GM18520 (cell line): ENCODE data around the gene TNFRSF21.

Source experiments
- ATAC-seq: cut with Tn5 transposase; IDR thresholded peaks from one replicate; pipeline ENCODE4 v1.9.1; 2021; ENCODE audit not compliant: unreplicated experiment

The TNFRSF21 gene

GRCh38 chr6:47254051-47254450 lies 55.7 kb downstream of the TNFRSF21 start:
- ATAC-seq, result no peak

GRCh38 chr6:47253136-47253535 lies 56.6 kb downstream of the TNFRSF21 start:
- no peak for ATAC-seq

- no peak for ATAC-seq
Measured at GRCh38 chr6:47252633-47253032, 57.1 kb downstream of the TNFRSF21 start.

GRCh38 chr6:47251396-47251795 lies 58.3 kb downstream of the TNFRSF21 start:
- ATAC-seq, result no peak

GRCh38 chr6:47250302-47250701 lies 59.4 kb downstream of the TNFRSF21 start:
- ATAC-seq, result no peak

- ATAC-seq, result no peak
Measured at GRCh38 chr6:47248446-47248845, 61.3 kb downstream of the TNFRSF21 start.

- no peak for ATAC-seq
Measured at GRCh38 chr6:47247227-47247797, 62.4 kb downstream of the TNFRSF21 start.

- no peak for ATAC-seq
Measured at GRCh38 chr6:47246551-47246950, 63.2 kb downstream of the TNFRSF21 start.

- ATAC-seq, result no peak
Measured at GRCh38 chr6:47245745-47246371, 63.8 kb downstream of the TNFRSF21 start.

GRCh38 chr6:47242483-47243386 lies 67.0 kb downstream of the TNFRSF21 start:
- ATAC-seq, result peak; percentile 96

GRCh38 chr6:47241742-47242482 lies 67.8 kb downstream of the TNFRSF21 start:
- ATAC-seq, result no peak

- no peak for ATAC-seq
Measured at GRCh38 chr6:47240277-47240890, 69.3 kb downstream of the TNFRSF21 start.

GRCh38 chr6:47239546-47239945 lies 70.2 kb downstream of the TNFRSF21 start:
- no peak for ATAC-seq

- ATAC-seq, result no peak
Measured at GRCh38 chr6:47238456-47238995, 71.2 kb downstream of the TNFRSF21 start.

- no peak for ATAC-seq
Measured at GRCh38 chr6:47237196-47237595, 72.5 kb downstream of the TNFRSF21 start.

- no peak for ATAC-seq
Measured at GRCh38 chr6:47235964-47236760, 73.5 kb downstream of the TNFRSF21 start.

- ATAC-seq, result no peak
Measured at GRCh38 chr6:47235421-47235820, 74.3 kb downstream of the TNFRSF21 start.

GRCh38 chr6:47234266-47234933 lies 75.3 kb downstream of the TNFRSF21 start:
- no peak for ATAC-seq

GRCh38 chr6:47231151-47231550 lies 78.6 kb downstream of the TNFRSF21 start:
- no peak for ATAC-seq
